HepG2 (cell line): ENCODE results near the gene CFAP100. TPM values are rescaled to one million over a fixed set of nuclear protein-coding genes. Genes with fewer than 3 reads are reported as not detected.

Experiments used
- ARNTL ChIP-seq: sonication (generic); formaldehyde crosslinking; IDR thresholded peaks from 2 replicates; pipeline ENCODE4 v1.4.0; 2020; ENCODE audit warnings: mild to moderate bottlenecking, missing genetic modification reagents
- CREM ChIP-seq, 2 experiments: sonication (generic) in 1 of 2; formaldehyde crosslinking in 1 of 2; IDR thresholded peaks; 2 replicates each; pipeline versions ENCODE4 v1.4.0 to v1.6.1; 2016 to 2020; ENCODE audit warnings: antibody characterized with exemption in 1 of 2, mild to moderate bottlenecking in 1 of 2, missing genetic modification reagents in 1 of 2
- ETV5 ChIP-seq: IDR thresholded peaks from 2 replicates; pipeline ENCODE4 v1.6.1; 2018; ENCODE audit warnings: missing biosample characterization, missing genetic modification reagents, inconsistent platforms, borderline replicate concordance
- FOXA1 ChIP-seq, 2 experiments: fragments of 450-650 bp in 1 of 2; sonication (generic) in 1 of 2; formaldehyde crosslinking in 1 of 2; IDR thresholded peaks; 2 replicates each; pipeline versions ENCODE4 v1.4.0 to v1.6.1; 2016 to 2020; ENCODE audit warnings: missing genetic modification reagents in 1 of 2
- HNRNPH1 ChIP-seq: fragments of 200-400 bp; formaldehyde crosslinking; optimal IDR thresholded peaks from 2 replicates; pipeline ENCODE3; 2017; ENCODE audit warnings: mild to moderate bottlenecking, low read depth, low read length
- HOXA9 ChIP-seq: sonication (generic); formaldehyde crosslinking; IDR thresholded peaks from 2 replicates; pipeline ENCODE4 v1.8.1; 2022; ENCODE audit warnings: missing genetic modification reagents, mild to moderate bottlenecking, moderate library complexity, borderline replicate concordance
- JDP2 ChIP-seq: sonication (generic); formaldehyde crosslinking; IDR thresholded peaks from 2 replicates; pipeline ENCODE4 v1.8.1; 2022; ENCODE audit warnings: missing genetic modification reagents, borderline replicate concordance
- MED8 ChIP-seq: sonication (generic); formaldehyde crosslinking; IDR thresholded peaks from 2 replicates; pipeline ENCODE4 v1.8.1; 2023; ENCODE audit warnings: mild to moderate bottlenecking, missing genetic modification reagents; ENCODE audit not compliant: insufficient replicate concordance
- MIER3 ChIP-seq: IDR thresholded peaks from 2 replicates; pipeline ENCODE4 v1.6.1; 2016; ENCODE audit warnings: missing compliant biosample characterization, borderline replicate concordance
- NFRKB ChIP-seq: fragments of 450-650 bp; IDR thresholded peaks from 2 replicates; pipeline ENCODE4 v1.6.1; 2017
- SOX5 ChIP-seq: IDR thresholded peaks from 2 replicates; pipeline ENCODE4 v1.6.1; 2016; ENCODE audit warnings: borderline replicate concordance
- XRCC5 ChIP-seq: fragments of 200-400 bp; formaldehyde crosslinking; optimal IDR thresholded peaks from 2 replicates; pipeline ENCODE3; 2017; ENCODE audit warnings: mild to moderate bottlenecking, low read length
- ZFP36L2 ChIP-seq: sonication (generic); formaldehyde crosslinking; IDR thresholded peaks from 2 replicates; pipeline ENCODE4 v1.4.0; 2020; ENCODE audit warnings: missing genetic modification reagents
- ZKSCAN8 ChIP-seq: IDR thresholded peaks from 2 replicates; pipeline ENCODE4 v1.6.1; 2016; ENCODE audit warnings: borderline replicate concordance, missing genetic modification reagents, missing compliant biosample characterization
- ZNF160 ChIP-seq: sonication (generic); formaldehyde crosslinking; IDR thresholded peaks from 2 replicates; pipeline ENCODE4 v1.8.0; 2022; ENCODE audit warnings: mild to moderate bottlenecking, inconsistent platforms, missing genetic modification reagents
- ZNF33B ChIP-seq: sonication (generic); formaldehyde crosslinking; IDR thresholded peaks from 2 replicates; pipeline ENCODE4 v1.5.1; 2020; ENCODE audit warnings: mild to moderate bottlenecking, missing genetic modification reagents
- ZNF383 ChIP-seq: sonication (generic); formaldehyde crosslinking; IDR thresholded peaks from 2 replicates; pipeline ENCODE4 v1.4.0; 2020; ENCODE audit warnings: missing genetic modification reagents, mild to moderate bottlenecking, borderline replicate concordance
- ZNF598 ChIP-seq: sonication (generic); formaldehyde crosslinking; IDR thresholded peaks from 2 replicates; pipeline ENCODE4 v1.5.1; 2020; ENCODE audit warnings: mild to moderate bottlenecking, missing genetic modification reagents, borderline replicate concordance
- ZNF768 ChIP-seq: sonication (generic); formaldehyde crosslinking; IDR thresholded peaks from 2 replicates; pipeline ENCODE4 v1.4.0; 2020; ENCODE audit warnings: missing genetic modification reagents
- ZNF772 ChIP-seq: sonication (generic); formaldehyde crosslinking; IDR thresholded peaks from 2 replicates; pipeline ENCODE4 v1.5.0; 2020; ENCODE audit warnings: mild to moderate bottlenecking, missing genetic modification reagents
- ZSCAN30 ChIP-seq: sonication (generic); formaldehyde crosslinking; IDR thresholded peaks from 2 replicates; pipeline ENCODE4 v1.5.0; 2020; ENCODE audit warnings: mild to moderate bottlenecking, missing genetic modification reagents
- polyA plus RNA-seq, 8 experiments: library from polyadenylated mRNA; depleted of rRNA in 3 of 8; stranded (reverse) in 7 of 8; unstranded in 1 of 8; fragments of >200 nt; fragmentation: Illumina TruSeq in 4 of 8; extraction: Trizol in 4 of 8; gene quantifications; 2 replicates each; pipeline versions ENCODE4 v1.2.1 to v1.2.3, GENCODE V29; 2011 to 2016; ENCODE audit warnings: low read depth in 4 of 8, missing spikeins in 1 of 8, mixed read lengths in 1 of 8; ENCODE audit not compliant: insufficient read depth in 1 of 8
- total RNA-seq, 5 experiments: library from RNA; depleted of rRNA; stranded (reverse); fragments of >200 nt; fragmentation: Illumina TruSeq; extraction: Trizol; gene quantifications; 2 replicates each; pipeline ENCODE4 v1.2.3, GENCODE V29; 2016; ENCODE audit warnings: low read depth in 1 of 5
- TF ChIP-seq, protein P1 (sequence below): sonication (generic); formaldehyde crosslinking; IDR thresholded peaks from 2 replicates; pipeline ENCODE4 v1.8.1; 2023; ENCODE audit warnings: mild to moderate bottlenecking, missing genetic modification reagents
- TF ChIP-seq, protein P2 (sequence below): sonication (generic); formaldehyde crosslinking; IDR thresholded peaks from 2 replicates; pipeline ENCODE4 v1.8.0; 2022; ENCODE audit warnings: missing genetic modification reagents, low read depth, mild to moderate bottlenecking, borderline replicate concordance

CFAP100 gene
- total and polyA plus RNA-seq, 2 of the 13 experiments (the other 11 are each of a cell fraction or from before 2014, with no cell fraction given) = 0.32 TPM; not detected in 1

DNA sequence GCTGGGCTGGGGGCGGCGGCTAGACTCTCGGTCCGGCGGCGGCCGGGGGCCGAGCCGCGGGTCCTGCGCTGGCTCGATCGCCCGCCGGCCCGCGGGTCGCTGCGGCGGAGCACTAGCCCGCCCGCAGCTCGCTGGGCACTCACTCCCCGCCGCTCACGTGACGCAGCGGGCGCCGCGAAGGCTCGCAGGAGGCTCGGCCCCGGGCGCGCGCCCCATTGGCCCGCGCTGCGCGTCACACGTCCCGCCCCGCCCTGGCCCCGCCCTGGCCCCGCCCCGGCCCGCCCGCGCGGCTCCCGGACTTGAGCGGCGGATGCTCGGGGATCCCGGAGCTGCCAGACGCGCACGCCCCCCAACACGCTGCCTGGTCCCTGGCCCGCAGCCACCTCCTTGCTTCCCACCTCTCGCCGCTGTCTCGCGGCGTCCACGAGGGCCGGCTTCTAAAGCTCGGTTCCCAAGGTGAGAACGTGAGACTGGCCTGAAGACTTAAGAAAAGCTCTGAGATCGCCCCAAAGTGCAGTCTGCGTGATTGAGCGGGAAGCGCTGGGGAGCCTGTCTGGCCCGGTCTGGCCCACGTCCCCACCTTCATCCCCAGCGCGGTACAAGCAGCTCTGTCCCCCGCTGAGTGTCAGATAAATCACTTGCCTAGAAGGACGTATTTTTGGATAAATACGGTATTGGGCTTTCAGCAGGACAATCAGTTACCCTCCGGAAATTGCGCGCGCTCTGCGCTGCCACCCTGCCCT is 37.2 kb upstream of the CFAP100 start, which contains the start of gene KLF15 (continued):
- TF ChIP-seq, protein P1, sequence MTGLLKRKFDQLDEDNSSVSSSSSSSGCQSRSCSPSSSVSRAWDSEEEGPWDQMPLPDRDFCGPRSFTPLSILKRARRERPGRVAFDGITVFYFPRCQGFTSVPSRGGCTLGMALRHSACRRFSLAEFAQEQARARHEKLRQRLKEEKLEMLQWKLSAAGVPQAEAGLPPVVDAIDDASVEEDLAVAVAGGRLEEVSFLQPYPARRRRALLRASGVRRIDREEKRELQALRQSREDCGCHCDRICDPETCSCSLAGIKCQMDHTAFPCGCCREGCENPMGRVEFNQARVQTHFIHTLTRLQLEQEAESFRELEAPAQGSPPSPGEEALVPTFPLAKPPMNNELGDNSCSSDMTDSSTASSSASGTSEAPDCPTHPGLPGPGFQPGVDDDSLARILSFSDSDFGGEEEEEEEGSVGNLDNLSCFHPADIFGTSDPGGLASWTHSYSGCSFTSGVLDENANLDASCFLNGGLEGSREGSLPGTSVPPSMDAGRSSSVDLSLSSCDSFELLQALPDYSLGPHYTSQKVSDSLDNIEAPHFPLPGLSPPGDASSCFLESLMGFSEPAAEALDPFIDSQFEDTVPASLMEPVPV (CRISPR knock-in tag) = no peak
- TF ChIP-seq ZNF598 = no peak
- no peak for TF ChIP-seq MED8 (CRISPR knock-in tag)
- TF ChIP-seq MIER3 (CRISPR knock-in tag) = no peak
- TF ChIP-seq CREM (IDR thresholded peaks at IDR 0.05) = no peak
- TF ChIP-seq CREM (CRISPR knock-in tag; IDR thresholded peaks at IDR 0.05) = no peak
- TF ChIP-seq ZKSCAN8 (CRISPR knock-in tag) = no peak
- TF ChIP-seq JDP2 = no peak
- TF ChIP-seq ZNF768 (CRISPR knock-in tag) = 0 out of 2 replicates have a peak, but pooled peaks have one; percentile 25
- no peak for TF ChIP-seq ZNF160 (CRISPR knock-in tag)
- TF ChIP-seq ZNF772 = no peak
- TF ChIP-seq ZNF383 (CRISPR knock-in tag) = no peak
- TF ChIP-seq ZFP36L2 (CRISPR knock-in tag) = no peak
- TF ChIP-seq ETV5 (CRISPR knock-in tag) = no peak; the same call in 1 of the 2 replicates
- TF ChIP-seq, protein P2, sequence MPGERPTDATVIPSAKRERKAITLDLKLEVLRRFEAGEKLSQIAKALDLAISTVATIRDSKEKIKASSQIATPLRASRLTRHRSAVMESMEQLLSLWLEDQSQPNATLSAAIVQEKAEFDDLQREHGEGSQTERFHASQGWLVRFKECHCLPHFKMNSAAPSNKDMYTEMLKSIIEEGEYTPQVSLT (CRISPR knock-in tag) = no peak
- TF ChIP-seq HOXA9 (CRISPR knock-in tag) = no peak
- TF ChIP-seq ZNF33B (CRISPR knock-in tag) = no peak
- no peak for TF ChIP-seq FOXA1 (IDR thresholded peaks at IDR 0.05)
- no peak for TF ChIP-seq FOXA1 (CRISPR knock-in tag; IDR thresholded peaks at IDR 0.05)
- 0 out of 2 replicates have a peak, but pooled peaks have one; percentile 17 for TF ChIP-seq SOX5 (CRISPR knock-in tag)
- no peak for TF ChIP-seq ARNTL (CRISPR knock-in tag)
- no peak for TF ChIP-seq ZSCAN30
- peak; percentile 44 for TF ChIP-seq XRCC5
- TF ChIP-seq NFRKB = no peak
- TF ChIP-seq HNRNPH1 = no peak
